ELR (cell line): ENCODE data around the gene ELP5.

Experiments
- DNase-seq: peaks from one replicate; pipeline ENCODE4 v3.0.0-alpha.2; 2015; ENCODE audit warnings: low read depth

ELP5 gene

GRCh38 chr17:7256766-7257456 is 4.9 kb downstream of the ELP5 start:
- no peak for DNase-seq

- DNase-seq = peak; percentile 28
These were observed 6.9 kb downstream of the ELP5 start for GRCh38 chr17:7258731-7259554.

- DNase-seq = no peak
These were observed 7.5 kb downstream of the ELP5 start for GRCh38 chr17:7259555-7259889.

GRCh38 chr17:7260151-7260550 is 8.1 kb downstream of the ELP5 start:
- DNase-seq = no peak

GRCh38 chr17:7260651-7261378 is 8.8 kb downstream of the ELP5 start:
- DNase-seq = no peak

- DNase-seq = no peak
These were observed 9.6 kb downstream of the ELP5 start for GRCh38 chr17:7261379-7262191.

- no peak for DNase-seq
These were observed 10.3 kb downstream of the ELP5 start, which contains the start of gene CLDN7 for GRCh38 chr17:7262192-7262934. Gene CLDN7 (minus strand): TSS chr17:7262478. CDS start chr17:7262043, 435 bp downstream.

- DNase-seq = no peak
These were observed 11.2 kb downstream of the ELP5 start for GRCh38 chr17:7262935-7263800.

- DNase-seq = no peak
These were observed 11.7 kb downstream of the ELP5 start for GRCh38 chr17:7263801-7264078.

- peak; percentile 76 for DNase-seq
These were observed 14.8 kb downstream of the ELP5 start for GRCh38 chr17:7266784-7267183.

GRCh38 chr17:7279448-7279847 is 27.4 kb downstream of the ELP5 start:
- DNase-seq = no peak

- peak; percentile 86 for DNase-seq
These were observed 28.6 kb downstream of the ELP5 start for GRCh38 chr17:7280519-7281073.

GRCh38 chr17:7281074-7281952 is 29.3 kb downstream of the ELP5 start, which contains the start of gene SLC2A4:
Gene SLC2A4 (plus strand): TSS chr17:7281718. CDS start chr17:7281935, 217 bp downstream.
- DNase-seq = peak; percentile 97

- DNase-seq = no peak
These were observed 30.1 kb downstream of the ELP5 start for GRCh38 chr17:7281953-7282751.

- DNase-seq = no peak
These were observed 30.8 kb downstream of the ELP5 start for GRCh38 chr17:7282752-7283321.

- no peak for DNase-seq
These were observed 31.6 kb downstream of the ELP5 start for GRCh38 chr17:7283471-7284216.

- DNase-seq = no peak
These were observed 32.9 kb downstream of the ELP5 start for GRCh38 chr17:7284911-7285310.
